Stimulated activated CD8-positive, alpha-beta memory T cell treated with anti-CD3 and anti-CD28 coated beads, Interleukin-12 subunit alpha, Interleukin-12 subunit beta, amount 100 ng/mL, for 24 hours (primary cell): ENCODE results near the gene MATN4.

Experiments used
- DNase-seq: peaks from one replicate; pipeline ENCODE4 v3.0.0-alpha.2; 2020; ENCODE audit errors: extremely low read depth

MATN4 gene

GRCh38 chr20:45313943-45314342 lies 5.8 kb upstream of the MATN4 start:
- DNase-seq, result no peak

DNA sequence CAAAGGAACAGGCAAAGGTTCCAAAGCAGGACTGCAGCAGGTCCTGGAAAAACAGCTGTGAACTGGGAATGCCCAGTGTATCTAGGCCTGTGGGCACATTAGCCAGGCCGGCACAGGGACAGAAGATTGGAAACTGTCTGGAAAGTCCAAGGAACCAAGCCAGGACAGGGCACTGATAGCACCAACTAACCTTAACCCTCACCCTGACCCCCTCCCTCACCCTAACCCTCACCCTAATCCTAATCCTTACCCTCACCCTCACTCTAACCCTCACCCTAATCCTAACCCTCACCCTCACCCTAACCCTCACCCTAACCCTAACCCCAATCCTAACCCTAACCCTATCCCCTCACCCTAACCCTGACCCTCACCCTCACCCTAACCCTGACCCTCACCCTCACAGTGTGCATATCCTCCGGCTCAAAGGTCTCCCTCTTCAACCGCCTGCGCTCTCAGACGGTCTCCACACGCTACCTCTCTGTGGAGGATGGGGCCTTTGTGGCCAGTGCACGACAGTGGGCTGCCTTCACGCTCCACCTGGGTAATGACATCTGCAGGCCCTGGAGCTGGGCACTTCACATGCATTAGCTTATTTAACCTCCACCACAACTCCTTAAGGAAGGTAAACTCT lies 5.1 kb upstream of the MATN4 start:
- DNase-seq, result no peak

DNA sequence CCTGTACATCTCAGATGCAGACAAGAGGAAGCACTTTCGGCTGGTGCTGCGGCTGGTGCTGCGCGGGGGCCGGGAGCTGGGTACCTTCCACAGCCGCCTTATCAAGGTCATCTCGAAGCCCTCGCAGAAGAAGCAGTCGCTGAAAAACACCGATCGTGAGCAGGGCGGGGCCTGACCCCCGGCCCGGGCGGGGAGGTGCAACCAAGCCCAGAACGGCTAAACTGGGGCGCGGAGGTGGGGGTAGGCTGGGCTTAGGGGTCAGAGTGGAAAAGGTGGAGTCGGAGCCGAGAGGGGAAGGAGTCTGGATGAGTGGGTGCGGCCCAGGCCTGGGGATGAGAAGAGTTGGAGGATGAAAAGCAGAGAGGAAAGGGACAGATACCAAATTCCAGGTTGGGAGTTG lies 4.1 kb upstream of the MATN4 start:
- DNase-seq, result no peak

DNA sequence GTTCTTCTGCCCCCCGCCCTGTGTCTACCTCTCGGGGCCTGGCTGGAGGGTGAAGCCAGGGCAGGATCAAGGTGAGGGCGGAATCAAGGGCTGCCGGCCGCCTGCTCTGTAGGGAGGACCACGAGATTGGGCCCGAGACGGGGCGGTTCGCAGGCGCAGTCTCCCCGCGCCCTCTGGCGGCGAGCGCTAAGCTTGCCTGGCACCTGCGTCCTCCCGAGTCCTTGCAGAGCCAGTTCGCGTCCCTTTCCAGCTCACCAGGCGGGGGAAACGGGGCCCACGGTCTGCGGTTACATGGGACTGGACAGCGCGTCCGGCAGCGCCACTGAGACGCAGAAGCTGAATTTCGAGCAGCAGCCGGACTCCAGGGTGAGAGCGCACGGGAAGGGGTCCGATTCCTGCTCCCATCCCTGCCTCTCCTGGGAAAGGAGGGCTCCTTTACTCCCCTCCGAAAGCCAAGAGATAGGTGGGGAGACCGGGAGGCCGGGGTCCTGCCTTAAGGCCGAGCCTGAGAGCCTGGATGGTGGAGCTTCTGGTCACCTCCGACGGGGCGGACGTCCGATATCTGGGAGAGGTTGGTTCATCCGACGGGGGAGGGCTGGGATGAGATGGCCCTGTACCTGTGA lies 3.6 kb upstream of the MATN4 start:
- no peak for DNase-seq

DNA sequence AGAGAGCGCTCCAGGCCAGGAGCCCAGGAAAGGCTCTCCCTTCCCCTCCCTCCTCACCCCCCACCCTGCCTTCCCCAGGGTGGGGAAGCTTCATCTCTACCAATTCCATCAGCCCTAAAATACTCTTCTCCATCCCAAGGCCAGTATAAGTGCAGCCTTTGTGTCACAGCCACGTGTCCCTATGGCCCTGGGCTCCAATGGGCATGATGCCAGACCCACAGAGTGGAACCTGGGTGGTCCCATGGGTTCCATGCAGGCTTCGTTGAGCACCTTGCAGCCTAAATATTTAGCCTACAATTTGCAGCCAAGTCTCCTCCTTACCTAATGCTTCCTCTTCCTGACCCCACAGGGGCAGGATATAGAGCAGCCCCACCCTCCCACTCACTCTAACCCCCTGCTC lies 976 bp upstream of the MATN4 start:
- DNase-seq, result no peak

DNA sequence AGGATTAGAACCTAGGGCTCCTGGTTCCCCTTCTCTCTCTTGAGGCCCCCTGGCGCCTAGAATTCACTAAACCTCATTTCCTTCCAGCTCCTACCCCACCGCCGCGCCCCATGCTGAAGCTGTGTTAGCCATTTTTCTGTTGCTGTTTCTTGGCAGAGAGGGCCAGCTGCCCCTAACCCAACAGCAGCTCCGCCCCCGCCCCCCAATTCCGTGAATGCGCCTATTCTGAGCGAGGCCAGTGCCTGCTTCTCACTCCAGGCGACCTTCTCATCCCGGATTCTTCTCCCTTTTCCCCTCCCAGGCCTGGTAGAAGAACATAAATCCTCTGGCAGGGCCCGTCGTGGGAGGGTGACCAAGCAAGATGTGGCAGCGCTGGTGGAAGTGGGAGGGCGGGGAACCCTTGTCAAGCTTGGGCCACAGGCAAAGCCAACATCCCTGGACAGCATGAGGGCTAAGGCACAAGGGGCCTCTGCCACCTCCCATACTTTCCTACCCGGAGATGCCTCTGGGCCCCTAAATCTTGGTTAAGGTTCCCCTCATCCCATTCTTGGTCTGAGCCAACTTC lies 941 bp downstream of the MATN4 start:
- DNase-seq, result no peak

DNA sequence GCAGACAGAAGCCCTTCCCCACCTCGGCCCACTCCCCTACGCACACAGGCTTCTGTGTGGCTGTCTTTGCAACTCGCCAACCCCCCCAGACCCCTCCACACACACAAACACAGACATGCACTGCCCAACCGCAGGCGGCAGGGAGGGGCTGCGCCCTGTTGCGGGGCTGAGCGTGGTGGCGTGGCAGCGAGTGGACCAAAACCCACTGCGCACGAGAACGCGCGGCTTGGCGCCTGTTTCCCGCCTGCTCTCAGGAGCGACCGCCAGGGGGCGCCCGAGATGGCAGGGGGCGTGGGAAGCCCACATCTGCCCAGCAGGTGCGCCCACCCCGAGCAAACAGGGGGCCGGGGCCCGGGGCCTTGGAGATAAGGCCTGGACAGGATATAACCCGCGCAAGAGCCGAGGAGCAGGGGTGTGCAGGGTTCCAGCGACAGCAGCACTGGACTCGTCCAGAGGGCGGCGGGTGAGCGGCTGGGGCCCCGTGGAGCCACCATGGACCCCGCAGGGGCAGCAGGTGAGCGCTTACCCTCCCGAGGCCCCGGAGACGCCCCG lies 1.6 kb downstream of the MATN4 start, which contains the start of gene RBPJL:
TSS of gene RBPJL (plus strand) at position 410 of the 552 bp plus-strand sequence. CDS start at position 493, 83 bp downstream.
- DNase-seq, result no peak

GRCh38 chr20:45305262-45305661 lies 2.8 kb downstream of the MATN4 start:
- DNase-seq, result no peak

DNA sequence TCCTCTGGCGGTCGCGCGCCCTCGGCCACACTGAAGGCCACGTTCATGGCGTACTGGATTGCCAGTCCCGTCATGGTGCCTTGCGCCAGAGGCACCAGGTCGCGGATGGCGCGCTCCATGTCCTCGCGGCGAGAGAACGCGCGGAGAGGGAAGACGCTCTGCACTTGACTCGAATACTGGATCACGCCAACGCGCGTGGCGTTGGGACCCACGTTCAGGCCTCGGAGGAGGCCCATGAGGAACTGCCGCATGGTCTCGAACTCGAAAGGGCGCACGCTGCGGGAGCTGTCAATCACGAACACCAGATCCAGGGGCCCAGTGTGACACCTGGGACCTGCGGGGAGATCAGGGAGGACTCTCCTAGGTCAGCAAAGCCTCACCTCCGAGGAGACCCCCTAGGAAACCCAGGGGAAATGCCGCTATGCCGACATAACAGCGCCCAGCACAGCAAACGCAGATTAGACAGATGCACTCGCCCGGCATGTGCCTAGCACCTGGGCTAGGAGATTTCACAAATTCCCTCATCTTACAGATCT lies 3.6 kb downstream of the MATN4 start:
- DNase-seq, result no peak

- DNase-seq, result no peak
These were observed 4.3 kb downstream of the MATN4 start for GRCh38 chr20:45303586-45304463.

DNA sequence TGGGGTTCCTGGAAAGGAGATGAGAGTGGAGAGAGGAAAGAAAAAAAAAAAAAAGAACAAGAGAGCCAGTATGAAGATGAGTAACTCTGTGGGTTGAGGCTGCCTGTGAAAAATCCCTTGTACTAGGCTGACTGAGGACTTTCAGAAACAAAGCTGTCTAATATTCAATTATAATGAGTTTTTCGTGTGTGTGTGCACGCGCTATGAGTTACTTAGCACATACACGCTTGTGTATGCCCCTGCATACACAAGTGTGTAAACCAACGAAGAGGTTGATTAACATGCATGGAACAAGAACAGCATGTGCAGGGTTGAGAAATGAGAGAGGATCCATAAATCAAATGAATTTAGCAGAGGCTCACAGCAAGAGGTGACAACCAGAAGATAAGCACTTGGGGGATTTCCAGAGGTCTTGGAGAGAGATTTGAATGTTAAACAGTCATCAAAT lies 6.3 kb downstream of the MATN4 start:
- no peak for DNase-seq

DNA sequence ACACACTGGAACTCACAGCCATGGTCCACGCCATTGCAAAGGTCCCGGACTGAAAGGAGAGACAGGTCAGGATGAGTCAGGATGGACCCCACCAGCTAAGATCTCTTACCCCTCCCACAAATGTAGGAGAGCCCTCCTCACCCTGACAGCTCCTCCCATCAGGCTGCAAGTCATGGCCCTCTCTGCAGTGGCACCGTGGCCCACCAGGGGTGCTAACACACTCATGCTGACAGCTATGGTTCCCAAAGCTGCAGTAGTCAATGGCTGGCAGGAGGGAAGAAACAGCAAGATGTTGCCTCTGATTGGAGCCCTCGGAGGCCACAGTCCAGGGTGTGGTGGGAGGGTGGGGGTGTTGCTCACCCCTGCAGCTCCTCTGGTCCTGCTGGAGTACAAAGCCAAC lies 7.1 kb downstream of the MATN4 start:
- DNase-seq, result no peak

GRCh38 chr20:45299786-45300185 lies 8.3 kb downstream of the MATN4 start:
- no peak for DNase-seq

DNA sequence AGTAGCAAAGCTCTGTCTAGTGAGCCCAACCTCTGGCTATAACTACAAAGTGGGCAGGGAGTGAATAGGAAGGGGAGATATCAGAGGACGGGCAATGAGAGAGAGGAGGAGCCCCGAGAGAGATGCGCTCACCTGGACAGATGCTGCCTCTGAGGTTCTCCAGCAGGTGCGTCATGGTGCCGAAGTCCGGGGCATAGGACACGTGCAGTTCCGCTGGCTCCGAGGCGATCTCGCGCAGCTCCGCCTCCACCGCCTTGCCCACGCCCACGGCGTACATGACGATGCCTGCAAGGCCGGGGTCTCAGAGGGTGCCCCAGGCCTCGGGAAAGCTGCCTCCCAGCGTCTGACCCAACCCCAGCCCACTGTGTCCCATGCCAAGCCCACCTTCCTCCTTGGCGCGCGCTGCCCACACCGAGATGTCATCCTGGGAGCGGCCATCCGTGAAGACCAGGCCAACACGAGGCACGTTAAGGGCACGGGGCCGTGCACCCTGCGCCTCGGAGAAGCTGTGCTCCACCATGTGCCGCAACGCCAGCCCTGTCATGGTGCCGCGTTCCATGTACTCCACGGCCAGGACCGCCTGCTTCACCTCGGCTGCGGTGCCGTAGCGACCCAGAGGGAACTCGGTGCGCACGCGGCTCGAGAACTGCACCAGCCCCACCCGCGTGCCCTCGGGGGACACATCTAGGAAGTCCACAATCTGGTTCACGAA lies 10.2 kb downstream of the MATN4 start:
- no peak for DNase-seq

DNA sequence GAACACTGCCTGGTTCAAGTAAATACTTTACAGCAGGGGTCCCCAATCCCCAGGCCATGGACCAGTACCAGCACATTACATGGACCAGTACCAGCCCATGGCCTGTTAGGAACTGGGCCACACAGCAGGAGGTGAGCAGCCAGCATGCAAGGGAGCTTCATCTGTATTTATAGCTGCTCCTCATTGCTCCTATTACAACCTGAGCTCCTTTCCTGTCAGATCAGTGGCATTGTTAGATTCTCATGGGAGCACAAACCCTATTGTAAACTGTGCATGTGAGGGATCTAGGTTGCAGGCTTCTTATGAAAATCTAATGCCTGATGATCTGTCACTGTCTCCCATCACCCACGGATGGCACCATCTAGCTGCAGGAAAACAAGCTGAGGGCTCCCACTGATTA lies 13.4 kb downstream of the MATN4 start:
- no peak for DNase-seq

DNA sequence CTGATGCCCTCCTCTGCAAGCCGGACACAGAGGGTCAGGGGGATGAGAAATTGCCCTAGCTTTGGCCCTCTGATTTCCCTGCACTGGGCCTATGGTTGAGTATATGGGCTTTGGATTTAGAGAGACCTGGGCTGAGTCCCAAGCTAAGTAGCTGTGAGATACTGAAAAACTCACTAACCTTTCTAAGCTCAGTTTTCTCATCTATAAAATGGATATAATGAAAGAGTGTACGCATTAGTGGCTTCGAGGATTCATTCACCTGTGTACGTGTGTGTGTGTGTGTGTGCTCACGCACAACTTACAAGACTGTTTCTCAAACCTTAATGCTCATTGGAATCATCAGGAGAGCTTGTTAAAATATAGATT lies 14.1 kb downstream of the MATN4 start:
- no peak for DNase-seq

- DNase-seq, result no peak
These were observed 14.8 kb downstream of the MATN4 start for GRCh38 chr20:45293041-45294002.

GRCh38 chr20:45292343-45292742 lies 15.8 kb downstream of the MATN4 start:
- DNase-seq, result no peak

DNA sequence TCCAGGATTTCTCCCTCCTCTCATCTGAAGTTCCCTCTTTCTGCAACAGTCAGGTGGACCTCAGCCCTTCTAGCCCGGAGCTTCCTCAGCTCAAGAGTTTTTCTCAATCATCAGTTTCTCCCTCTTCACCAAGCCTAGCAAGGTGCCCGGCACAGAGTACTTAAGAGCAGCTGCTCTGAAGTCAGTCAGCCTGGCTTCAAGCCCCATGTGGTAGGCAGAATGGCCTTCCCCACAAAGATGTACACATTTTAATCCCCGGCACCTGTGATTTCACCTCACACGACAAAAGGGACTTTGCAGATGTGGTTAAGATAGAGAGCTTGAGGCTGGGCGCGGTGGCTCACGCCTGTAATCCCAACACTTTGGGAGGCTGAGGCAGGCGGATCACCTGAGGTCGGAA lies 16.6 kb downstream of the MATN4 start:
- no peak for DNase-seq
